Adrenal gland (tissue), 5 donors: ENCODE measurements around the gene SYCE3.

Experiments used
- CTCF ChIP-seq, 6 experiments: fragments of 450-650 bp in 4 of 6; fragments of 200-600 bp in 2 of 6; sonication (generic) in 1 of 6; IDR thresholded peaks; 1 replicate in 5 of 6; 2 replicates in 1 of 6; pipeline versions ENCODE4 v1.5.1 to v1.8.0; 2016 to 2021; ENCODE audit warnings: antibody characterized with exemption in 6 of 6, mild to moderate bottlenecking in 2 of 6, moderate library complexity in 1 of 6
- POLR2A ChIP-seq, 2 donors: fragments of 450-650 bp; IDR thresholded peaks; one replicate each; pipeline ENCODE4 v1.6.1; 2017; ENCODE audit warnings: antibody characterized with exemption in 2 of 2, mild to moderate bottlenecking in 2 of 2, moderate library complexity in 1 of 2
- donor health status: DM: no; HTN: no; CAD: no.

DNA sequence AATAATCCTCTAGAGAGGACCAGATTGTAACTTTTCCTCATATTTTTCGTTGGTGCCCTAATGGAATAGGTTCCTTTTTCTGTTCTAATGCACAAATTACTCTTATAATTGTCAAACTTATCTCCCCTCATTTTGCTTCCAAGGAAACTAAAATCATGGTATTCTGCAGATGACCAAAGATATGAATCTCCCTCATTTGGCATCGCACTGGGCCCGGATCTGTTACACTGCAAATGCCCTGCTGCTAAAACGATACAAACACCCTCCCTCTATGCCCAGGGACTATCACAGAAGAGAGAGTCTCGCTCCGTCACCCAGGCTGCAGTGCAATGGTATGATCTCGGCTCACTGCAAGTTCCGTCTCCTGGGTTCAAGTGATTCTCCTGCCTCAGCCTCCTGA is 9.4 kb downstream of the SYCE3 start:
- TF ChIP-seq POLR2A (IDR thresholded peaks at IDR 0.05) (no peak), CTCF (IDR thresholded peaks at IDR 0.05) (no peak)
